GM19193 (cell line): ENCODE results near the gene ZNF446.

Experiments used
- POLR2A ChIP-seq: IDR thresholded peaks from 4 replicates; pipeline ENCODE4 v1.6.1; 2011; ENCODE audit not compliant: insufficient read depth, insufficient read length; ENCODE audit errors: extremely low read depth

The ZNF446 gene

DNA sequence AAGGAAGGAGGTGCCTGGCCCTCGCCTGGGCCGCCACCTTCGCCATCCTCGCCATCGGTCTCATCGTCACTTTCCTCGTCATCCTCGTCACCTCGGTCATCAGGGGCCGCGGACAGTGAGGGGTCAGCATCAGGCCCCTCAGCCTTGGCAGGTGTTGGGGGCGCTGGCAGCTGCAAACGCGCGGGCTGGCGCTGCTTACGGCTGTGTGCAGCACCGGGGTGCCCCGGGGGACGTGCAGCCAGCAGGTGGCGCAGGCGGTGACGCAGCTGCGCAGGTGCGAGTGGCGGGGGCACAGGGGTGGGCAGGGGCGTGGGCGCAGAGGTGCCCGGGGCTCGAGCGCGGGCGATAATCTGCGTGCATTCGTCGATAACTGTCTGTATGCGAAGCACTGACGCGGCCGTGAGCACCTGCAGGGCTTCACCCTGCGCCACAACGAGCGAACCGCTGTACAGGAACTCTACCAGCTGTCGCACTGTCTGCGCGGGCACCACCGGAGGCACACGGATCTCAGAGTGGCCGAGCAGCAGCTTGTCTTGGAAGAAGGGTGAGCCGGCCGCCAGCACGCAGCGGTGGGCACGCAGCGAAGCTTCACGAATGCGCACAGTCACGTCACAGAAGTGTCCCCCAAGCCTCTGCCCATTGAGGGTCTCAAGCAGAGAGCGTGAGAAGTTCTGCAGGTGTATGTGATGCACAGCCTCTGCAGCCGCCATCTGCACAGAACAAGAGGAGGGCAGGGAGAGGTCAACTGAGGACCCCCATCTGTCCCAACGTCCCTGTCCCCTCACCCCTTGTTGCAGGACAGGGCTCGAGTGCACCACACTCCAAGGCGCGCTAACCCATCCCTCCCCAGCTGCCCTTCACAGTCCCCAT lies 41.0 kb downstream of the ZNF446 start:
- no peak for TF ChIP-seq POLR2A

- TF ChIP-seq POLR2A = no peak
Measured at GRCh38 chr19:58518256-58519086, 42.3 kb downstream of the ZNF446 start.

- TF ChIP-seq POLR2A = no peak
Measured at GRCh38 chr19:58519087-58519354, 42.9 kb downstream of the ZNF446 start.

- TF ChIP-seq POLR2A = peak; percentile 79
Measured at GRCh38 chr19:58519355-58520256, 43.5 kb downstream of the ZNF446 start, which contains the start of gene ZBTB45. ZBTB45 (minus strand) TSS chr19:58519810; CDS start chr19:58517673, 2,137 bp downstream.

DNA sequence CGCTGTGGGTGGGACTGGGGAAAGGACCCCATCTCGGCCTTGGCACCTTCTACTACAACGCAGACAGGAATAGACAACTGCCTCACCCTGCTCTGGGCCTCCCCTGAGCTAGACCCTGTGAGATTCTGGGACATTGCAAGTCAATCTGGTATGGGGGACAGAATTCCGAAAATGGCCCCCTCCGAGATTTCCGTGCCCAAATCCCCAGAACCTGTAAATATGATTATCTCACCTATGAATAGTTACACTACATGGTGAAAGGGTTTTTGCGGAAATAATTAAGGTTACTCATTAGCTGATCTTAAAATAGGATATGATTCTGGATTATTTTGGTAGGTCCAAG lies 44.1 kb downstream of the ZNF446 start:
- TF ChIP-seq POLR2A = no peak

DNA sequence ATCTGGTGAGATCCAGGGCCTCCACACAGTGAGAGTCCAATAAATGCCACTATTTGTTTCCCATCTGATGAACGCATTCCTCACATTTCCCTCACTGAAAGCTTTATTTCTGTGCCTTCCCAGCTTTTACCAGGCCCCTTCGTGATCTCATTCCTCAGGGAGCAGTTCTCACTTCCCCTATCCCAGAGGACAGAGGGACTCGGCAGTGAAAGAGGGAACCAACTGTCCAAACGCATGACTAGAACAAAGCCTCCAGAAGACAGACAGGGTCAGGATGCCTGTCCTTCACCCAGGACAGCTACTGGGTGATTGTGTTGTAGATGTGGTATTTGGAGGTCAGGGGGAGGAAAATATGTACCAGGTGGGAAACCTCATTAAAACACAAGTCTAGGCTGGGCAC lies 45.5 kb downstream of the ZNF446 start:
- TF ChIP-seq POLR2A = no peak

- no peak for TF ChIP-seq POLR2A
Measured at GRCh38 chr19:58522709-58523108, 46.6 kb downstream of the ZNF446 start.

DNA sequence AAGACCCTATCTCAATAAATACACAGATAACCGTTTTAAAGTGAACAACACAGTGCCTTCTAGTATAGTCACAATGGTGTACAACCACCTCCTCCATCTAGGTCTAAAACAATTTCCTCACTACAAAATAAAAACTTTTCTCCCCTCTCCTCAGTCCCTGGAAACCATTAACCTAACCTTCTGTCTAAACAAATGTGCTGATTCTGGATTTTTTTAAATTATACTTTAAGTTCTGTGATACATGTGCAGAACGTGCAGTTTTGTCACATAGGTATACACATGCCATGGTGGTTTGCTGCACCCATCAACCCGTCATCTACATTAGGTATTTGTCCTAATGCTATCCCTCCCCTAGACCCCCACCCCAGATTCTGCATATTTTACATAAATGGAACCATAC lies 53.3 kb downstream of the ZNF446 start:
- TF ChIP-seq POLR2A = no peak
